HG03045 (cell line): ENCODE data around the gene SDE2.

Experiments used
- ATAC-seq: cut with Tn5 transposase; IDR thresholded peaks from one replicate; pipeline ENCODE4 v1.9.1; 2021; ENCODE audit warnings: mild to moderate bottlenecking, moderate library complexity; ENCODE audit not compliant: unreplicated experiment

Gene SDE2

GRCh38 chr1:225999227-225999911 is at the start of gene SDE2:
Gene SDE2, minus strand, starts transcription at chr1:225999343. Its CDS starts 31 bp downstream, at chr1:225999312.
- ATAC-seq, result peak; percentile 88

GRCh38 chr1:226048886-226049285 is 49.7 kb upstream of the SDE2 start:
- ATAC-seq, result no peak

GRCh38 chr1:226047495-226047894 is 48.4 kb upstream of the SDE2 start:
- ATAC-seq, result no peak

GRCh38 chr1:226046240-226046639 is 47.1 kb upstream of the SDE2 start:
- ATAC-seq, result no peak

GRCh38 chr1:226044514-226045101 is 45.5 kb upstream of the SDE2 start:
- ATAC-seq, result no peak

- ATAC-seq, result no peak
Observed at GRCh38 chr1:226041419-226041818, 42.3 kb upstream of the SDE2 start.

- no peak for ATAC-seq
Observed at GRCh38 chr1:226038661-226039060, 39.5 kb upstream of the SDE2 start.

GRCh38 chr1:226035915-226036314 is 36.8 kb upstream of the SDE2 start:
- no peak for ATAC-seq

- ATAC-seq, result no peak
Observed at GRCh38 chr1:226034482-226034881, 35.3 kb upstream of the SDE2 start.

- no peak for ATAC-seq
Observed at GRCh38 chr1:226033991-226034390, 34.8 kb upstream of the SDE2 start.

- no peak for ATAC-seq
Observed at GRCh38 chr1:226033582-226033981, 34.4 kb upstream of the SDE2 start.

- no peak for ATAC-seq
Observed at GRCh38 chr1:226029568-226030225, 30.6 kb upstream of the SDE2 start.

- peak; percentile 69 for ATAC-seq
Observed at GRCh38 chr1:226029093-226029496, 30.0 kb upstream of the SDE2 start.

- no peak for ATAC-seq
Observed at GRCh38 chr1:226027538-226028217, 28.5 kb upstream of the SDE2 start.

GRCh38 chr1:226026833-226027232 is 27.7 kb upstream of the SDE2 start:
- no peak for ATAC-seq

- ATAC-seq, result no peak
Observed at GRCh38 chr1:226023735-226024134, 24.6 kb upstream of the SDE2 start.

- no peak for ATAC-seq
Observed at GRCh38 chr1:226021801-226022200, 22.7 kb upstream of the SDE2 start.

GRCh38 chr1:226021401-226021800 is 22.3 kb upstream of the SDE2 start:
- no peak for ATAC-seq

GRCh38 chr1:226019572-226019971 is 20.4 kb upstream of the SDE2 start:
- no peak for ATAC-seq

- no peak for ATAC-seq
Observed at GRCh38 chr1:226017070-226017469, 17.9 kb upstream of the SDE2 start.

- no peak for ATAC-seq
Observed at GRCh38 chr1:226009650-226010044, 10.5 kb upstream of the SDE2 start.
